ENCODE measurements around the gene BCR. TPM values are rescaled to one million over a fixed set of nuclear protein-coding genes. Genes with fewer than 3 reads are reported as not detected.

Gene BCR
- total and polyA plus RNA-seq, 4 donors, result 5.3 to 120 (median 71.8) TPM

DNA sequence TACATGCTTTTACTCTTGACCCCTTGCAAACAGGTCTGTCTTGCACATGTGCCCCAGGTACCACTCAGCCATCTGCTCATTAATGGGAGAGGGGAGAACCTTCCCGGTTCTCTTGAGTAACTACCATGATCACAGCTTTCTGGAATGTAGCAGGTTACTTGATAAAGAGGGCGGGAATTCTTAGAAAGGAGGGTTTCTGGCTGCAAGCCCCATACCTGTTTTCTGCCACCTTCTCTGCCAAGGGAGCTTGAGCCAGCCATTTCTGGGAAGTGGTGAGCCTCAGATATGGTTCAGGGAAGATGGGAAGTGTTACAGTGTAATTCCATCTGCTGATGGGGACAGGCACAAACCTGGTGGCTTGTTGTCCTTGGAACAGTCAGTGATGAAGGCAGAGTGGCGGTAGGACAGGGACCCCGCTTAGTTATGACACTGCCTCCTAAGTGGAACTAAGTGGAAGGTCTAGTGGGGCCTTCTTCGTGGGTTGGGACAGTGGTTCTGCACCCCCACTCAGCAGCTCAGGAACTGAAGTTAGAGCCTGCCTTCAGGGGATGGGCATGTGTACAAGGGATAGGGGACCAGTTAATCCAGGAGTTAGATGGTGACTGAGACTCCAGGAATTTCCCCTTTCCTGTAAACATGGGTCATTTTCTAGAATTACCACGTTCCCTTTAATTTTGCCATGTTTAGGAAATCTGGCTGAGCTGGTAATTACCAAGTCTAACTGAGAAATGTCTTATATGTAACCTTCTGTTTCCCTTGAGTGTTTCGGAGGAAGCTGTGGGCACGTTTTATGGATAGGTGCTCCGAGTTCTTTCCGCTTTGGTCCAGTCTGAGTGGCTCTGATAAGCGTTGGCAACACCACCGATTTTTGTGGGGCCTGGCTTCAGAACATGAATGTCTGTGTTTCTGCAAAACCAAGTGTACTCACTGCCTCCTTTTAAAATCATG lies 35.3 kb downstream of the BCR start:
- Histone ChIP-seq H3K9me3 (ENCODE audit: control insufficient read depth, low read length) (no peaks in the 10 kb centered on the region), H3K27me3 (ENCODE audit: control insufficient read depth in 1 of 2, insufficient read depth in 2 of 2, low read length in 1 of 2) (no peaks in the 10 kb centered on the region), H3K4me3 (ENCODE audit: low read length in 2 of 2) (no peak overlapping the region), H3K36me3 (ENCODE audit: control insufficient read depth in 1 of 2, insufficient read depth in 2 of 2, low read length in 1 of 2) (no peaks in the 10 kb centered on the region), H3K27ac (ENCODE audit: low read depth in 1 of 2, low read length in 2 of 2) (peak overlapping the region in 1 of 2 donors; percentile 17), H3K4me1 (ENCODE audit: control insufficient read depth in 1 of 2, insufficient read depth in 2 of 2, low read length in 2 of 2) (peaks cover 4 to 8% of the 10 kb centered on the region in 2 donors)
- intact Hi-C loops (cut with DNase I), result loop anchor here in 1 of 2 donors (5.0 kb wide), 2 partner anchors 33 to 42 kb away; partner anchors contain the start of gene BCR
- WGBS, 2 donors, result 31 to 32% methylated on average over 12 of the region's 12 CpGs
- DNase-seq (peak; percentile 57 to 74), ATAC-seq (ENCODE audit: low FRiP score) (peak; percentile 39)

DNA sequence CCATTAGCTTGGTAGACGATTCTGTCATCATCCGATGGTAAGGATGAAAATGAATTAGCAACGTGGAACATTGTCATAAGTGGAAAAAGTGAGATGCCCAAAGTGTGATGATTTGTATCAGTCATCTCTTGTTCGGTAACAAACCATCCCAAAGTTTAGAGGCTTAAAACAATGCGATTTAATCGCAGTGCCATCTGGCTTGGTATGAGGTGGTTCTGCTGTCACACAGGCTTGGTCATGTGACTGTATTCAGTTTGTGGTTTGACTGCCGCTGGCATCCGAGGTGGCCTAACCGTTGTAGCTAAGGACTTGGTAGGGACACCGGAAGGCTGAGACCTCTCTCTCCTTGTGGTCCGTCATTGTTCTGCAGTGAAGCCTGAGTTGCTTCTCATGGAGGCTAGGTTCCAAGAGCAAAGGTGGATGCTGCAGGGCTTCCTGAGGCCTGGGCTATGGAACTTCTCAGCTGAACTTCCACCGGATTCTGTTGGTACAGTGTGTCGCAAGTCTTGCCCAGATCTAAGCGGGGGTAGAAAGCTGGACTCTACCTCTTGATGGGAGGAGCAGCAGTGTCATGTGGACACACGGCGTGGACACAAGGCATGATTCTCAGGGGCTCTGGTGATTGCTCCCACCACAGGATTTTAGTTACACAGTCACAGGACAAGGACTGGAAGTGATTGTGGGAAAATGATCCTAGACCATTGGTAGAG lies 36.3 kb downstream of the BCR start:
- intact Hi-C loops (cut with DNase I), result loop anchor here in 1 of 2 donors (5.0 kb wide), 2 partner anchors 34 to 41 kb away; partner anchors contain the start of gene BCR
- peak; percentile 37 to 49 for DNase-seq
- Histone ChIP-seq H3K4me1 (ENCODE audit: control insufficient read depth in 1 of 2, insufficient read depth in 2 of 2, low read length in 2 of 2) (peaks cover 4 to 8% of the 10 kb centered on the region in 2 donors), H3K36me3 (ENCODE audit: control insufficient read depth in 1 of 2, insufficient read depth in 2 of 2, low read length in 1 of 2) (no peaks in the 10 kb centered on the region), H3K27ac (ENCODE audit: low read depth in 1 of 2, low read length in 2 of 2) (peak overlapping the region in 1 of 2 donors; percentile 11), H3K9me3 (ENCODE audit: control insufficient read depth, low read length) (no peaks in the 10 kb centered on the region), H3K4me3 (ENCODE audit: low read length in 2 of 2) (no peak overlapping the region), H3K27me3 (ENCODE audit: control insufficient read depth in 1 of 2, insufficient read depth in 2 of 2, low read length in 1 of 2) (no peaks in the 10 kb centered on the region)
- WGBS, 2 donors, result 79 to 88% methylated on average over 16 of the region's 16 CpGs
- ATAC-seq (ENCODE audit: low FRiP score), result no peak

DNA sequence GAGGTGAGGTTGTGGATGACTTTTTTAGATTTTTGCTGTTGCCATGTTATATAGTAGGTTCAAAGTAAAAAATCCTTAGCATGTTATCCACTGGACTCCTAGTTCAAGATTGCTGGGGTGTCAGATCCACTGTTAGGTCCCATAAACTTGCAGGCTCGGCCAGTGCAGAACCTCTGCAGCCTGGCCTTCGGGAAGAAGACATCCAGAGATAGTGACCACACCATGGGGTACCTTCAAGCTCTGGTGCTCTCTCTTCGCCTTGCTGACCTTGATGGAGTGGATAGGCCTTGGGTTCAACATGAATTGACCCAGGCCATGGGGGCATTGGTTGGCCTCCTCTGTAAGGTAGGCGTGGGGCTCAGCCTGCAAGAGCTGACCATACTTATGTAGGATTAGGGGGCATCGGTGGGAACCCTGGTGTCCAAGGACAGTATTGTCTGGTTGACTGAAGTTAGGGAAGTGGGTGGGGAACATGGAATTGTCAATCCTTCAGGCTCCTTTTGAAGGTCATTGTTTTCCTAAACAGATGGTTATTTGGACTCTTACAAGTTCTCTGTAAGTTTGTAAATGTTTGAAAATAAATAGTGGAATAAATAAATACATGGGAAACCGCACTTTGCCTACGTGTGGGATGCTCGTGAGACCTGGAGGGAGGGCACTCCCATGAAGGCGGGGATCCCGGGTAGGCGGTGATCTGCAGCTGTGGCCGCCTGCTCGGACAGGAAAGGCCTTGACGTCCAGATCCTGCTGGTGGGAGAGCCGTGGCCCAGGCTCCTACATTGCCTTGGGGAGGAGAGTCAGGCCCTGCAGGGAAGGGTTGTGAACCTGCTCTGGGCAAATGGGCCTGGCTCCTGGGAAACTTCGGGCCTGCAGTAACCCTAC lies 37.1 kb downstream of the BCR start:
- intact Hi-C loops (cut with DNase I), result loop anchor here in 1 of 2 donors (5.0 kb wide), 2 partner anchors 35 to 40 kb away; partner anchors contain the start of gene BCR
- 94% methylated on average over 16 of the region's 16 CpGs for WGBS, 2 donors
- H3K27me3 ChIP-seq (ENCODE audit: control insufficient read depth in 1 of 2, insufficient read depth in 2 of 2, low read length in 1 of 2), result no peaks in the 10 kb centered on the region
- H3K4me1 ChIP-seq (ENCODE audit: control insufficient read depth in 1 of 2, insufficient read depth in 2 of 2, low read length in 2 of 2), result peaks cover 4 to 8% of the 10 kb centered on the region in 2 donors
- DNase-seq (peak; percentile 49 to 77), ATAC-seq (ENCODE audit: low FRiP score) (no peak)
- H3K27ac ChIP-seq (ENCODE audit: low read depth in 1 of 2, low read length in 2 of 2), result no peak overlapping the region
- no peaks in the 10 kb centered on the region for H3K9me3 ChIP-seq (ENCODE audit: control insufficient read depth, low read length)
- no peak overlapping the region for H3K4me3 ChIP-seq (ENCODE audit: low read length in 2 of 2)
- no peaks in the 10 kb centered on the region for H3K36me3 ChIP-seq (ENCODE audit: control insufficient read depth in 1 of 2, insufficient read depth in 2 of 2, low read length in 1 of 2)

DNA sequence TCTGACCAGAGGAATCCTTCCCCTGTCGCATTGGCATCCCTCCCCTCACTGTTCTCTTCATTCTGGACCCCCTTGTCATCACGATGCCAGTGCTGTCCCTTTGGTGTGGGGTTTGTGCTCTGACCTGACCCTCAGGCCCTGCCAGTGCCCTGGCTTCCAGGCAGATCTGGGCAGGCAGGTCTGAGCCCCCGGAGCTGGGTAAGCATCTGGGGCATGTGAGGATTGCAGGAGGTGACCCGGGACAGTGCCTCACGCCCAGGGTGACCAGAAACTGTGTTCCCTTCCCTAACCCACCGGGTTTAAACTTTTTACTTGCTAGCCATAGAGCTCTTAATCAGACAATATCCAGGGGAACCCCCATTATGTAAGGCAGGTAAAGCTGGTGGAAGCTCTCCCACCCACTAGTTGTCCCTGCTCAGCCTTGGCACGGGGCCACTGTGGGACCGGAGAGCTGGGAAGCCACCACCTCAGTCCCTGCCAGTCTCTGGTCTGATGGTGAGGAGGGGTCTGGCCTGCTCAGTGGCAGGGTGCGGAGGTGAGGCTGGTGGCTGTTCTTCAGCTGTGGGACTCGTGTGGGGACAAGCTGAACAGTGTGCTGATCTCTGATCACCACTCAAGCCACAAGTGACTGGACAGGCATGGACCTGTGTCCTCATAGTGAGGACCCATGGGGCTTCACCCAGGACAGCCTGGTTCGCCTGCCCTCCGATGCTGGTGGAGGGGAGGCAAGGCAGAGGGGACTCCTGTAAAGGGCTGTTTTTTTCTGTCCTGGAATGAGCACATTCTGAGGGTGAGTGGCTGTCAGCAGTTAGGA lies 38.0 kb downstream of the BCR start:
- ATAC-seq (ENCODE audit: low FRiP score), result no peak

DNA sequence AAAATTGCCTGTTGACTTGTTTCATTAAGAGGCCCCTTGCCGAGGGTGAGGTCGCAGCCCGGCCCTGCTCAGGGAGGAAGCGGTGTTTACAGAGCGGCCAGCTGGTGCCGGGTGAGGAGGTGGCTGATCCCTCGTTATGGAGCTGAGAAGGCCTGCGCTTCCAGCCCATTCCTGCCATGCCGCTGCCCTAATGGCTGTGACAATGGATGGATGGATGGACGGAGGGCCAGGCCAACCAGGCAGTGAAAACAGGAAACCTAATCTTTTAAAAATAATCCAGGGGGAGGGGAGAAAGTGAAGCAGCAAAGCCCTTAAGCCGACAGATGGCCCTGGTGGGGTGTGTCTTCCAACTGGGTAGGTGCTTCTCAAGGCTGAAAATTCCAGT lies 38.5 kb downstream of the BCR start:
- DNase-seq, result peak in 1 of 2 donors; percentile 81
- no peak overlapping the region for H3K27ac ChIP-seq (ENCODE audit: low read depth in 1 of 2, low read length in 2 of 2)
- H3K27me3 ChIP-seq (ENCODE audit: control insufficient read depth in 1 of 2, insufficient read depth in 2 of 2, low read length in 1 of 2), result no peaks in the 10 kb centered on the region
- intact Hi-C loops (cut with DNase I), result loop anchor here in 1 of 2 donors (5.0 kb wide), 2 partner anchors 37 to 38 kb away; partner anchors contain the start of gene BCR
- no peak overlapping the region for H3K4me3 ChIP-seq (ENCODE audit: low read length in 2 of 2)
- H3K36me3 ChIP-seq (ENCODE audit: control insufficient read depth in 1 of 2, insufficient read depth in 2 of 2, low read length in 1 of 2), result no peaks in the 10 kb centered on the region
- peaks cover 4 to 8% of the 10 kb centered on the region in 2 donors for H3K4me1 ChIP-seq (ENCODE audit: control insufficient read depth in 1 of 2, insufficient read depth in 2 of 2, low read length in 2 of 2)
- WGBS, 2 donors, result 6 to 9% methylated on average over 11 of the region's 11 CpGs
- peak; percentile 58 for ATAC-seq (ENCODE audit: low FRiP score)
- no peaks in the 10 kb centered on the region for H3K9me3 ChIP-seq (ENCODE audit: control insufficient read depth, low read length)

More for the DNA sequence above, 38.0 kb downstream of the BCR start:
- WGBS, 2 donors, result 73% methylated on average over 12 of the region's 12 CpGs
- Histone ChIP-seq H3K4me1 (ENCODE audit: control insufficient read depth in 1 of 2, insufficient read depth in 2 of 2, low read length in 2 of 2) (peaks cover 4 to 8% of the 10 kb centered on the region in 2 donors), H3K27me3 (ENCODE audit: control insufficient read depth in 1 of 2, insufficient read depth in 2 of 2, low read length in 1 of 2) (no peaks in the 10 kb centered on the region), H3K9me3 (ENCODE audit: control insufficient read depth, low read length) (no peaks in the 10 kb centered on the region), H3K36me3 (ENCODE audit: control insufficient read depth in 1 of 2, insufficient read depth in 2 of 2, low read length in 1 of 2) (no peaks in the 10 kb centered on the region), H3K4me3 (ENCODE audit: low read length in 2 of 2) (no peak overlapping the region), H3K27ac (ENCODE audit: low read depth in 1 of 2, low read length in 2 of 2) (peak overlapping the region in 1 of 2 donors; percentile 27)
- DNase-seq, result peak; percentile 46 to 73
- intact Hi-C loops (cut with DNase I), result loop anchor here in 1 of 2 donors (5.0 kb wide), 2 partner anchors 36 to 39 kb away; partner anchors contain the start of gene BCR

DNA sequence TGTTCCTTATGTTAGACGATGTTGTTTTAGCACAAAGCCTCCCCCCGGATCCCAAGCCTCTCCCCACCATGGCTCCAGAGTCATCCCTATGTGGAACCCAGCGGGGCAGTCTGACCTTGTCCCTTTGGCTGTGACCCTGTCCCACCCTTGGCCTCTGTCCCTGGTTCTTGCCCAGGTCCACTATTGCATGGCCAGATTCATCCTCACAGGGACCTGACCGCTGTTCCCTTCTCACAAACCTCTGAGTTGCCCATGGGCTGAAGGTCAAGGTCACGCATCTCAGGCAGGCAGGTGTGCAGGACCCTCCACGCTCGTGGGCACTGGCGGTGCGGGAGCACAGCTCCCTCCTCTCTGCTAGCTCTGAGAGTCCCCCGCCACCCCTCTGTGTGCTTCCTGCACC lies 39.0 kb downstream of the BCR start:
- Histone ChIP-seq H3K27me3 (ENCODE audit: control insufficient read depth in 1 of 2, insufficient read depth in 2 of 2, low read length in 1 of 2) (no peaks in the 10 kb centered on the region), H3K36me3 (ENCODE audit: control insufficient read depth in 1 of 2, insufficient read depth in 2 of 2, low read length in 1 of 2) (no peaks in the 10 kb centered on the region), H3K9me3 (ENCODE audit: control insufficient read depth, low read length) (no peaks in the 10 kb centered on the region), H3K27ac (ENCODE audit: low read depth in 1 of 2, low read length in 2 of 2) (no peak overlapping the region), H3K4me3 (ENCODE audit: low read length in 2 of 2) (no peak overlapping the region), H3K4me1 (ENCODE audit: control insufficient read depth in 1 of 2, insufficient read depth in 2 of 2, low read length in 2 of 2) (peaks cover 4 to 8% of the 10 kb centered on the region in 2 donors)
- WGBS, 2 donors, result 85 to 89% methylated on average over 10 of the region's 10 CpGs
- ATAC-seq (ENCODE audit: low FRiP score), result no peak
- intact Hi-C loops (cut with DNase I), result loop anchor here in 1 of 2 donors (5.0 kb wide), 2 partner anchors 37 to 38 kb away; partner anchors contain the start of gene BCR
- DNase-seq, result peak; percentile 35 to 65

DNA sequence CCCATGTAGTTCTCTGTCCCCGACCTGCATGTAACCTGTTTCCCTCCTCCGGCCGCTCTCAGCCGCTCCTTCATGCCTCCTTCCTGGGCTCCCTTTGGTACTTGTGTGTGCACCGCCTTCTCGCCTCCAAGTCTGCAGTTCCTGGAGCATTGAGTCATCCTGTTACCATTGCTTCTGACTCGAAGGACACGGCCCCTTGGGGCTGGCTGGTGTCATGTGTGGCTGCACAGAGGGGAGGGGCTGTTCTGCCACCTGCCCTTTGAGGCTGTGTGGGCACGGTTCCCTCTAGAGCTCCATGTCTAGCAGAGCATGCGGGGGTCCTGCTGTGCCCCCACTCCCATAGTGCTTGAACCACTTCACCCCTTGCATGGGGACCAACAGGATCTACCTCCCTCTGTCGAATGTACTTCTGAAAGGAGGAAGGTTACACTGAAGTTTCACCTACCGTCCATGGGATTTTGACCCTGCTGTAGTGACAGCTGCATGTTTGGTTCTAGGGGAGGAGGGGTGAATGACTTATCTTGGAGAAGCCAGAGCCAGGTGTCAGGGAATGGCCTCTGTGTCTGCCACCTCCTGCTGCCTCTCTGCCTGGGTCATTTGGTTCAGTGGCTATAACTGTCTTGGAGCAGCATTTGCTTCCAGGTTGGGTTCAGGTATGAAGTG lies 39.6 kb downstream of the BCR start:
- Histone ChIP-seq H3K27me3 (ENCODE audit: control insufficient read depth in 1 of 2, insufficient read depth in 2 of 2, low read length in 1 of 2) (no peaks in the 10 kb centered on the region), H3K9me3 (ENCODE audit: control insufficient read depth, low read length) (no peaks in the 10 kb centered on the region), H3K4me3 (ENCODE audit: low read length in 2 of 2) (no peak overlapping the region), H3K4me1 (ENCODE audit: control insufficient read depth in 1 of 2, insufficient read depth in 2 of 2, low read length in 2 of 2) (peaks cover 4 to 8% of the 10 kb centered on the region in 2 donors), H3K27ac (ENCODE audit: low read depth in 1 of 2, low read length in 2 of 2) (no peak overlapping the region), H3K36me3 (ENCODE audit: control insufficient read depth in 1 of 2, insufficient read depth in 2 of 2, low read length in 1 of 2) (no peaks in the 10 kb centered on the region)
- intact Hi-C loops (cut with DNase I), result loop anchor here in 1 of 2 donors (5.0 kb wide), 2 partner anchors 37 to 38 kb away; partner anchors contain the start of gene BCR
- DNase-seq (peak; percentile 75 to 83), ATAC-seq (ENCODE audit: low FRiP score) (peak; percentile 23)
- 69 to 76% methylated on average over 12 of the region's 12 CpGs for WGBS, 2 donors

Measured in aorta (tissue), 5 donors.